Midbrain (tissue), 1 donor: Measurements from ENCODE around the gene MC3R.

ENCODE experiments used
- DNase-seq: peaks from one replicate; lab custom pipeline; 2025; lab: John Stamatoyannopoulos, UW

MC3R gene

DNA sequence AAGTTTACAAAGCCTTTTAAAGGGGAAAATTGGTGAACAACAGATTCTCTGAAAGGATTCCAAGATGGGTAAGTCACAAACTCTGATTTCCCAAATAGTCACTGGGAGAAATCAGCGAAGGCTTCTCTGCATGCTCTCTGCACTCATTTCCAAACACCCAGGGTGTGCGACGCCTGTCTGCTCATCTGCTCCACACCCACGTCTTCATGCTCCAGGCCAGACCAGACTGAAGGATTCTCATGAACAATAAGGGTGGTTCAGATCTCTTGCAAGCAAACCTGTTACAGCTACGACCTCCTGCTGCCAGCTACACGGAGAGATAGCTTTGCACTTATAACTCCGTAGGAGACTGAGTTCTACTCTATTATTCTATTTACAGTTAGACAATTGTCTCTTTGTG lies 1.4 kb downstream of the MC3R start:
- DNase-seq, result no peak

- no peak for DNase-seq
Observed at GRCh38 chr20:56257604-56258003, 9.1 kb downstream of the MC3R start.

DNA sequence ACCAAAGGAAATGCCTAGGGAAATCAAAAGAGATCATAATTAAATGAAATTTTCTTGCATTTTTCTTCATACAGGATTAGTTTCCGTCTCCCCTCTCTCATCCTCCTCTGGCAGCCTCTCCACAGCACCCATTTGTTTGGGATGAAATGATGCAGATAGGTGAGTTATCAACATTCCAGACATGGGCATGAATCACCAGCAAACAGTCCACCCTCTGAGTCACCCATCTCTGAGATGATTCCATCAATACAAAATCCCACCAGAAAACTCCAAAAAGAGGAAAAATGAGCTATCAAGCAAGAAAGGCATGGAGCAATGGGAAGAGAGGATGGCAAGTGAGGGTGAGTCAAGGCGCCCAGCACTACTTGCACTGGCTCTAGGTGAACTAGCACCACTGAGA lies 11.4 kb downstream of the MC3R start:
- no peak for DNase-seq

DNA sequence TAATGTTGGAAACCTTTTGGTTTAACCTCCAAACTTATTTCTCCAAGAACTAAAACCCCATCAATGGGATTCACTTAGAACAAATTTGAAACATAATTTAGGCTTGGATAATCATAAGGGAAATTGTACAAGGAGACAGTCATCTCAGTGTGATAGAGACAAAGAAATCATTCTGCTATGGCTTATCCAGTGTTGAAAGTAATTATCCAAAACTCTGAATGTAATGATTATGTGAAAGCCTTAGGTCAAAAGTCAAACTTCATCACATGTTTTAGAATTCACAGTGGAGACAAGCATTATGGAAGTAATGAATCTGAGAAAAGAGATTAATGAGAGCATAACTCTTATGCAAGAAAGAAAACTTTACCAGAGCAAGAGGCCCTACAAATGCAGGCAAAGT lies 20.0 kb downstream of the MC3R start:
- DNase-seq, result no peak

- no peak for DNase-seq
Observed at GRCh38 chr20:56271974-56272373, 23.4 kb downstream of the MC3R start.

DNA sequence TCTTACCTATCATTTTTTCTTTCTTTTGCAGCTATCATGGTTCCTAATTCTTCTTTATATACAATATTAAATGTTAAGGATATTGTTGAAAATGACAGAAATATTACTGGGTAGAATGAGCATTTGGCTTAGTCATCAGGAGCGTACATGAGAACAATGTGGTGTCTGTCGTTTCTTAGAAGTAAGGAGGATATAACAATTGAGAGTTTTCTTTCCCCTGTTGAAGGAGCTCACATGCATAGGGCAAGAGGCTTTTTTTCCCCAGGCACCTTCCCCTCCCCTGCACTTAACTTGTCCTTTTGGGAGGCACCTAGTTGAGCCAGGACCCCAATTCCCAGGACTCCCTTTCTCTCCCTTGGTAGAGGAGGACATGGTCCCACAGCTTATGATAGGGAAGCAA lies 25.0 kb downstream of the MC3R start:
- no peak for DNase-seq

GRCh38 chr20:56274156-56274555 lies 25.6 kb downstream of the MC3R start:
- DNase-seq, result no peak

- no peak for DNase-seq
Observed at GRCh38 chr20:56278196-56278595, 29.7 kb downstream of the MC3R start.

DNA sequence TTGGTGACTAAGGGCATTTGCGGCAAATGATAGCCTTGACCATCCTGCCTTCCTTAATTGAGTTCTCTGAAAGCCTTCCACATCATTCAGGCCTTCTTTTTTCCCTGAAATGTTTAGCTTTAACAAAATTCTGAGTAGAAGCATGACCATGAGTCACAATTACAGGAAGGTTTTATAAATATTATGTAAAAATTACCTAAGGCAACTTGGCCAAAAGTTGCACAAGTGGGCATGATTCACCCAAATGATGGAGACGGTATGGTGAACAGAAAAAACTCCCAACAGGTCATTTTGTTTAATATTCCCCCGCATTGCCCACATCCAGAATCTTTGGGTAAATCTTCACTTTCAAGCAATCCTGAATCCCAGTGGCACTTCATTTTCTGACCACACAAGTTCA lies 37.0 kb downstream of the MC3R start:
- no peak for DNase-seq

DNA sequence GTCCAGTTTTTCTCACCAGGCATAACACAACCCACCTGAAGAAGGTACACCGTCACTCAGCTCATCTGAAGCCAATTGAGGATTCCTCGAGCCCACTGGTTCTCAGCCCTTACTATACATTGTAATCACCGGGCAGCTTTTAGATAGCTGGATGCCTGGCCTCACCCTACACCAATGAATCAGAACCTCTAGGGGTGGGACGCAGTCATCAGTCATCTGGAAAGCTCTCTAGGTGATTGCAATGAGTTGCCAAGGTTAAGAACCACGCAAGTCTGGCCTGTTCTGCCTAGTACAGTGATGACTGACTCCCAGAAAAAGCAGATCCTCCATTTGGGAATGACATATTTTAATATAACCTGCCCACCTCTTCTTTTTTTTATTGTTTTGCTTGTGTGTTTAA lies 41.1 kb downstream of the MC3R start:
- DNase-seq, result no peak

- DNase-seq, result no peak
Observed at GRCh38 chr20:56299362-56299761, 50.8 kb downstream of the MC3R start.
